IPS-NIHi7 (cell line): ENCODE measurements around the gene RHOBTB1.

Source experiments
- DNase-seq: peaks from one replicate; pipeline ENCODE4 v3.0.0; 2012; ENCODE audit warnings: mixed read lengths; ENCODE audit errors: extremely low spot score

RHOBTB1 gene

DNA sequence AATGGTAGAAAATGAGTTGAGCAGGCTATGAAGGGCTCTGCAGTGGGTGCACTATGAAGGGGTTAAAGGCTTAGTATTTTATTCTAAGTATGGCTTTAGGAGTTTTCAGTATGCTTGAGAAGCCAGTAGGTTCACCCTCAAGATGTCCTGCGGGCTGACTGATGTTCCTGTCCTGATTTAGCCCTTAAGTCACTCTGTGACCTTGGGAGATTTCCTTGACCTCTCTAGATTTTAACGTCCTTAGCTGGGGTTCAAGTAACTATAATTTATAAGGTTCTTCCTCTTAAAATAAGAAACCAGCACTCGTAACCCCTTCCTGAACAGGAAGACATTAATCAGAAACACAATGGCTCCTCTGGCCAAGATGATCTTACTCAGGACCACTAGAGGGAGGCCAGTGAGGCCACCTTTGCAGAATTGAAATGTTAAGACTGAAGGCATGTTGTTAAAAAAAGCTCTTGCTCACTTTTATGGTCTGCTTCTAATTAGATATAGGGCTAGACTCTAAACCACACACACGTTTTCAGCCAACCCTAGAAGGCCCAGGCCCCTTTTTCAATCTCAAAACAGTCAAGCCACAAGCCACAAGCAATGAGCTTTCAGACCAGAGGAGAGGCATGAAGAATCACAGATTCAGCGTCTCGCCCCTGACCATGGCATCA is 123.8 kb downstream of the RHOBTB1 start:
- no peak for DNase-seq
